C4-2B (cell line): Measurements from ENCODE around the gene SSNA1.

Experiments
- CTCF ChIP-seq: fragments of 450-650 bp; conservative IDR thresholded peaks from 2 replicates; pipeline ENCODE4 v1.5.1; 2017; ENCODE audit warnings: mild to moderate bottlenecking
- ZFX ChIP-seq: fragments of 450-650 bp; IDR thresholded peaks from 2 replicates; pipeline ENCODE4 v1.6.1; 2017

GRCh38 chr9:137222190-137223077 lies 34.0 kb downstream of the SSNA1 start, which contains the start of gene RNF208:
- TF ChIP-seq CTCF (no peak), ZFX (peak; percentile 65)
